22Rv1 (cell line): ENCODE results near the gene ENAH.

Experiments
- CTCF ChIP-seq: fragments of 450-650 bp; IDR thresholded peaks from 2 replicates; pipeline ENCODE4 v1.5.1; 2017; ENCODE audit warnings: mild to moderate bottlenecking
- ZFX ChIP-seq: fragments of 450-650 bp; IDR thresholded peaks from 2 replicates; pipeline ENCODE4 v1.6.1; 2017; ENCODE audit warnings: antibody characterized with exemption, borderline replicate concordance

- TF ChIP-seq CTCF (no peak), ZFX (no peak)
Measured at GRCh38 chr1:225447650-225448089, 205.3 kb downstream of the ENAH start.
